SK-N-SH treated with all-trans-retinoic acid at 6 μM for 48 hours (cell line): ENCODE data around the gene POU5F1.

Experiments
- ARNTL ChIP-seq: fragments of 450-650 bp; formaldehyde crosslinking; IDR thresholded peaks from 2 replicates; pipeline ENCODE4 v1.5.0; 2020; ENCODE audit warnings: low read depth, mild to moderate bottlenecking, moderate library complexity, borderline replicate concordance
- RARB ChIP-seq: fragments of 250-450 bp; sonication (Bioruptor Pico); IDR thresholded peaks from 2 replicates; pipeline ENCODE4 v1.8.0; 2021; ENCODE audit warnings: mild to moderate bottlenecking, moderate library complexity
- TSHZ2 ChIP-seq: fragments of 250-450 bp; sonication (Bioruptor Pico); IDR thresholded peaks from 2 replicates; pipeline ENCODE4 v1.5.0; 2020; ENCODE audit warnings: mild to moderate bottlenecking, moderate library complexity
- ZC3H10 ChIP-seq: fragments of 250-450 bp; sonication (Bioruptor Pico); IDR thresholded peaks from 2 replicates; pipeline ENCODE4 v1.5.1; 2021; ENCODE audit warnings: mild to moderate bottlenecking, moderate library complexity
- ZNF565 ChIP-seq: fragments of 450-650 bp; formaldehyde crosslinking; conservative IDR thresholded peaks from 2 replicates; pipeline ENCODE4 v1.5.0; 2020; ENCODE audit warnings: low read depth, mild to moderate bottlenecking, moderate library complexity

- TF ChIP-seq RARB (no peak), ZNF565 (no peak), ARNTL (CRISPR knock-in tag) (no peak), TSHZ2 (CRISPR knock-in tag) (no peak), ZC3H10 (CRISPR knock-in tag) (no peak)
Observed at GRCh38 chr6:31121131-31121790, 49.2 kb downstream of the POU5F1 start.
